Measurements from ENCODE around the gene PCK1. TPM values are rescaled to one million over a fixed set of nuclear protein-coding genes. Genes with fewer than 3 reads are reported as not detected.

Gene PCK1
- total and polyA plus RNA-seq, 2 of the 13 experiments (the other 11 are each of a cell fraction or from before 2014, with no cell fraction given), result 6.5 to 12.6 TPM

GRCh38 chr20:57596998-57597939, 36.4 kb downstream of the PCK1 start (continued):
- peak; percentile 28; the same call in 1 of the 2 replicates for TF ChIP-seq FOXP4 (CRISPR knock-in tag; IDR thresholded peaks at IDR 0.05)
- TF ChIP-seq ZNF180 (CRISPR knock-in tag; IDR thresholded peaks at IDR 0.05; ENCODE audit: borderline replicate concordance, low read depth), result no peak
- no peak for TF ChIP-seq ZBTB21 (CRISPR knock-in tag; IDR thresholded peaks at IDR 0.05)
- TF ChIP-seq TEF (CRISPR knock-in tag; IDR thresholded peaks at IDR 0.05), result no peak
- no peak for TF ChIP-seq SP4 (CRISPR knock-in tag; IDR thresholded peaks at IDR 0.05)
- 0 out of 2 replicates have a peak, but pooled peaks have one; percentile 15 for TF ChIP-seq THAP9 (CRISPR knock-in tag; IDR thresholded peaks at IDR 0.05; ENCODE audit: borderline replicate concordance)
- no peak for TF ChIP-seq SKIL (CRISPR knock-in tag; IDR thresholded peaks at IDR 0.05; ENCODE audit: borderline replicate concordance)
- TF ChIP-seq SOX13 (IDR thresholded peaks at IDR 0.05), result no peak
- 0 out of 4 replicates have a peak, but pooled peaks of 1 of the 2 experiments have one; percentile 9 for TF ChIP-seq SOX13 (CRISPR knock-in tag; conservative IDR thresholded peaks at IDR 0.05 in 1 of 2, IDR thresholded peaks at IDR 0.05 in 1 of 2)
- TF ChIP-seq MAZ (IDR thresholded peaks at IDR 0.05; ENCODE audit: borderline replicate concordance, low read depth, low read length), result 0 out of 2 replicates have a peak, but pooled peaks have one; percentile 34
- peak; percentile 33; the same call in 1 of the 2 replicates for TF ChIP-seq MAZ (CRISPR knock-in tag; IDR thresholded peaks at IDR 0.05; ENCODE audit: low read depth)
- peak; percentile 68 for TF ChIP-seq PBX2 (CRISPR knock-in tag; IDR thresholded peaks at IDR 0.05)
- TF ChIP-seq ZNF205 (CRISPR knock-in tag; IDR thresholded peaks at IDR 0.05), result 0 out of 2 replicates have a peak, but pooled peaks have one; percentile 38
- peak; percentile 22 for TF ChIP-seq ZFP36 (IDR thresholded peaks at IDR 0.05; ENCODE audit: borderline replicate concordance, low read depth, low read length, partially characterized antibody)
- TF ChIP-seq KMT2A (CRISPR knock-in tag; IDR thresholded peaks at IDR 0.05), result 0 out of 2 replicates have a peak, but pooled peaks have one; percentile 61
- peak; percentile 71; the same call in 1 of the 2 replicates for TF ChIP-seq MYC (CRISPR knock-in tag; IDR thresholded peaks at IDR 0.05; ENCODE audit: borderline replicate concordance)
- no peak for TF ChIP-seq MXI1 (IDR thresholded peaks at IDR 0.05; ENCODE audit: borderline replicate concordance, low read depth, low read length)
- no peak for TF ChIP-seq HNRNPL (IDR thresholded peaks at IDR 0.05; ENCODE audit: low read depth, low read length)
